GM19043 (cell line): ENCODE results near the gene NAT14.
"Not testable (repeated sequence)": the region's sequence is repeated elsewhere in the genome, so short reads cannot be mapped to it uniquely, and the experiment has no call there.

Experiments
- ATAC-seq: cut with Tn5 transposase; IDR thresholded peaks from one replicate; pipeline ENCODE4 v1.9.1; 2021; ENCODE audit warnings: low read depth; ENCODE audit not compliant: unreplicated experiment

NAT14 gene, protein sequence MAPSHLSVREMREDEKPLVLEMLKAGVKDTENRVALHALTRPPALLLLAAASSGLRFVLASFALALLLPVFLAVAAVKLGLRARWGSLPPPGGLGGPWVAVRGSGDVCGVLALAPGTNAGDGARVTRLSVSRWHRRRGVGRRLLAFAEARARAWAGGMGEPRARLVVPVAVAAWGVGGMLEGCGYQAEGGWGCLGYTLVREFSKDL

DNA sequence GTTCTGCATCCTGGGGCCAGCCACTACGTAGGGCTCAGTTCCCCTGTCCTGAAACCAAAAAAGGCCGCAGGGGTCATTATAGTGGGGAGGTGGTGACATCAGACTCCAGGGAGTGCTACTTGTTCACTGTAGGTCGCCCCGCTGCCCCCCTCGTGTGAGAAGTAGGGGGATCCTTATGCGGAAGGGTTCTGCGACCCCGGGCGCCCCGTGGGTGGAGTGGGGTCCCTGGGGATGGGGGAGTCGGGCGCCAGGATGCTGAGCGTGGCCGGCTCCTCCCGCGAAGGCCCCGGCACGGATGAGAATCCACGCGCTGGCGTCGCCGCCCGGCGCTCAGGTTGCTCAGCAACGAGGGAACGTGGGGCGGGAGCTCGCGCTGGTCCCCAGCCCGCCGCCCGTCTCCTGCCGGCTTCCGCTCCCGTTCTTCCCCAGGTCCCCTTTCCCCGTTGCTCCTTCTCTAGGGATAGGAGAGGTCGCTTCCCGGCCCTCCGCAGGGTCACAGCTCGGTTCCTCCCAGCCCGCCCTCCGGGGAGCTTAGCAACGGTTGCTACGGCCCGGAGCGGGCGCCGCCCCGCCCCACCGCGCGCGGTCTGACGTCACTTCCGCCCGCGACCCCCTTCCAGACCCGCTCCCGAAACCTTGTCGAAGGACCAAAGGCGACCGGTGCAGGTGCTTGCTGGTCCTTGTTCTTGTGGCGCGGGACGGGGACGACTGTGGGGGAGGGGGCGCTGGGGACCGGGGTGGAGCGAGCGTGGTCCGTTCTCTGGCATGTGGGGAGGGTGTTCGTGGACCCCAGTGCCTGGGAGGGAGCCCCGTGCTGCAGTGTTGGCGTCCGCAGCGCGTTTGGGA is at the start of gene NAT14:
Gene NAT14, plus strand, starts transcription at position 596 of the 846 bp plus-strand sequence. CDS start 521 bp downstream, outside the sequence.
- no peak for ATAC-seq

DNA sequence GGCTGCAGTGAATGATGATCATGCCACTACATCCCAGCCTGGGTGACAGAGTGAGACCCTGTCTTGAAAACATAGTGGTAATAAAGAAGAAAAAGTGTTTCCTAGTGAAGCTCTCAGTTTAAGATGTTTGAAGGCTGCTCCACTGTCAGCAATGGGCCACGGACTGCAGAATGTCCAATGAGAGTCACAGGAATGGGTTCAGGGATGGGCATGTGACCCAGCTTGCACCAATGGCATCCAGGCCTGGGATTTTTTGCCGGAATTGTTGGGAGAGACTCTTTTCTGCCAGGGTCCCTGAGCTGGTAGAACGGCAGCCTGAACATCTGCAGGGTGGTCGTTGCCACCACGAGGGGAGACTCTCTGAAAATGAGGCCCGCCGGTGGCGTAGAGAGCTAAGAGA is 48.1 kb upstream of the NAT14 start:
- ATAC-seq, result no peak

DNA sequence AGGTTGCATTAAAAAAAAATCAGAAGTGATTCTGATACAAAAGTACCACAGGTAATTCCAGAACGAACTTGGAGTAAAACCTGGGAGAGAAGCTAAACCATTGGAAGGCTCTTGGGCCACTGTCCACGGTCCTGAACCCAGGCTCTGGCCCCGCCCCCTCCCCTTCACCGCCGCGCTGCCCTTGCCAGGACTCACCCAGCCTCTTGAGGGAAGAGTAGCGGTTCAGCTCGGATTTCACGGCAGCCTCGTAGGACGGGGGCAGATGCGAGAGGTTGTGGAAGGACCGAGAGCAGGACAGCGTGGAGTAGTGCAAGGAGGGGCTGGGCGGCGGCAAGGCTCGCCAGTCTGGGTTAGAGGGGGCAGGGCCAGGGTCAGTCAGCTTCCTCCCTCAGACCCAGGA is 47.6 kb upstream of the NAT14 start:
- no peak for ATAC-seq

DNA sequence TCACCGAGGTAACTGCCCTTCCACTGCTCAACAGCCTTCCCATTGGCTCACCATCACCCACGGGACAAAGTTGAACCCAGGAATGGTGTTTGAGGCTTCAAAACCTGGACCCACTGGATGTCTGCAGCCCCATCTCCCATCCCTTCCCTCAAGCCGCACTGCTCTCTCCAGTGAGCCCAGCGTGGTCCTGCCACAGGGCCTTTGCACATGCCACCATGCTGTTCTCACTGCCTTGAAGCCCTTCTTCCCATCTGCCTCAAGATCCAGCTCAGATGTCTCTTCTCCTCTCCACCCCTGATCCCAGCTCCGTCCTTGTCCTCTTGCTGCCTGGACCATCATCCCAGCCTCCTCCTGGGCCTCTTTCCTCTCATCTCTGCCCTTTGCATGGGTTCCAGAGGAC is 45.9 kb upstream of the NAT14 start:
- no peak for ATAC-seq

DNA sequence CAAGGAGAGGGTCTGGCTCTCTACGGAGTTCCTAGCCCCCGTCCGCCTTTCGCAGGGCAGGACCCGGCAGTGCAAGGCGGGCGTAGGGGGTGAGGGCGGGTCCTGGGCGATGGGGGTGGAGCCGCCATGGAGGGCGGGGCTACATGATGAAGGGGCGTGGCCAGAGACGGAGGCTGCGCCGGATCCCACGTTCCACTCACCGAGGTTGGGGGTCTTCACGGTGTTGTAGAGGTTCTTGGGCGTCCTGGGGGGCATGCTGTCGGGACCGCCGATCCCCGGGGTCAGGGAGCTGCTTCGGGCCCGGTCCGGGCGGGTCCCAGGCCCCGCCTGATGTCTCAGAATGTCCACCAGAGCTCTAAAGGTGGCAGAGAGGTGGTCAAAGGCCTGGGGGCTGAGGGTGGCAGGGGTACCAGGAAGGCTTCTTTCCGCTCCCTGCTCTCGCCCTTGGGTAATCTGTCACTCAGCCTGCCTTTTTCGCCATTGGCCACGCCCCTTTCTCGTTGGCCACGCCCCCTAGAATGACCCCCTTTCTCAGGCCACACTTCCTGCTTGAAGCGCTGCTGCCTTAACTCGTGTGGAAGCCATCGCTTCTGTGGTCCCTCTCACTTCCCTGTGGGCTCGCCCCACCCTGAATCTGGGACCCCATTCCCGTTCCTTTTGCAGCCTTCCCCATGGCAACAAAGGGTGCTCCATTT is 44.4 kb upstream of the NAT14 start:
- no peak for ATAC-seq

DNA sequence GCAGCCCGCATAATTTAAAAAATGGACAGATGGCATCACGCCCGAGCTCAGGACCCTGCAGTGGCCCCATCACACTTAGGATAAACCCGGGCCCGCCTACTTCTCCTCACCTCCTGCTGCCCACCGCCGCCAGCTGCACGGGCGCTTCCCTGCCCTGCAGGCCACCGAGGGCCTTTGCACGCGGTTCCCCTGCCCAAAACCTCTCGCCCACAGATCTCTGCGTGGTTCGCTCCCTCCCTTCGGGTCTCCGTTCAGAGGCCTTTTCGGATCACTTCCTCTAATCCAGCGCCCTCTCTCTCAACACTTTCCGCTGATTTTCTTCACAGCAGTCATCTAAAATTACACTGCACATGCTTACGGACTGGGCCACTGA is 43.7 kb upstream of the NAT14 start:
- ATAC-seq, result no peak

DNA sequence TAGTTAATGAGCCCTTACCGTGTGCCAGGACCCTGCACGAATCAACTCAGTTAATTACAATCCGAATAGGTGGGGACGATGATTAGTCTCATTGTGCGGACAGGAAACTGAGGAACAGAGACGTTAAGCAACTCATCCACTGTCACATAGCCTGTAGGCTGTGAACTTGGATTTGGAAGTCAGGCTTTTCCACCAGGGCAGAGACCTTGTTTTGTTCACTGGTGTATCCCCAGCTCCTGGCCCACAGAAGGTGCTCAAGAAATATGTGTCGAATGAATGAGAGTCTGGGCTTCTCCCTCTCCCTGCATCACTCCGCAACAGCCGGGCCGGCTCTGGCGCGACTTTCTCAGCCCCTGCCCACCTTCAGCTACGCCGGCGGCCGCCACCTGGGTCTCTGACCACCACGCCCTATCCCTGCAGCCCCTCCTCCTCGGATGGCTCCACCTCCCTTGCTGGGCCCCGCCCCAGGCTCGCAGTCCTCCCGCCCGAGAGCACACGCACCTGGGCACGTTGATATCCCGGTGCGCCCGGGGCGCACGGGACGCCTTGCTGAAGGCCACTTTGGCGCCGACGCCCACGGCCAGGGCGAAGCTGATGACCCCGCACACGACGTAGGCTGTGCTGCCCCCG is 43.2 kb upstream of the NAT14 start:
- no peak for ATAC-seq

DNA sequence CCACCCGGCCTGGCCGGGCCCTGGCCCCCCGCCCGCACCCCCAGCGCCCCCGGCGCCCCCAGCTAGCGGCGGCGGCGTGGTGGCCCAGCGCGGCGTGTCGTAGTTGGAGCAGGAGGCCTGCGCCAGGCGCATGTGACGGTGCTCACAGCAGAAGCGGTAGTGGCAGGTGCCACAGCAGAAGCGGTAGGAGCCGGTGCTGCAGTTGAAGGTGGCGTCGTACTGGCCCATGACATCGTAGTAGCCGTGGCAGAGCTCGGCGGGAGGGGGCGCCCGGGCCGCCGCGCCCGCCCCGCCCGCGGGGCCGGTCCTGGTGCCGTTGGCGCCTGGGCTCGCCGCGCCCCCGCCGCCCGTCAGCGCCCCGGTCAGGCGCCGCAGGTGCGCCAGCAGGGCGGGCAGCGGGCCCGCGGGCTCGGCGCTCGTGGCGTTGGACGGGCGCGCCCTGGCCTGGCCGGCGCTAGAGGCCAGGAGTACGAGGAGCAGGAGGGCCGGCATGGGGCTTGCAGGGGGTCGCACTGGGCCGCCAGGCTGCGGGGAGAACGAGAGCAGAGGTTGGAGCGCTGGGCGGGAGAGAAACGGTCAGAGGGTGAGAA is 42.5 kb upstream of the NAT14 start:
- no peak for ATAC-seq

DNA sequence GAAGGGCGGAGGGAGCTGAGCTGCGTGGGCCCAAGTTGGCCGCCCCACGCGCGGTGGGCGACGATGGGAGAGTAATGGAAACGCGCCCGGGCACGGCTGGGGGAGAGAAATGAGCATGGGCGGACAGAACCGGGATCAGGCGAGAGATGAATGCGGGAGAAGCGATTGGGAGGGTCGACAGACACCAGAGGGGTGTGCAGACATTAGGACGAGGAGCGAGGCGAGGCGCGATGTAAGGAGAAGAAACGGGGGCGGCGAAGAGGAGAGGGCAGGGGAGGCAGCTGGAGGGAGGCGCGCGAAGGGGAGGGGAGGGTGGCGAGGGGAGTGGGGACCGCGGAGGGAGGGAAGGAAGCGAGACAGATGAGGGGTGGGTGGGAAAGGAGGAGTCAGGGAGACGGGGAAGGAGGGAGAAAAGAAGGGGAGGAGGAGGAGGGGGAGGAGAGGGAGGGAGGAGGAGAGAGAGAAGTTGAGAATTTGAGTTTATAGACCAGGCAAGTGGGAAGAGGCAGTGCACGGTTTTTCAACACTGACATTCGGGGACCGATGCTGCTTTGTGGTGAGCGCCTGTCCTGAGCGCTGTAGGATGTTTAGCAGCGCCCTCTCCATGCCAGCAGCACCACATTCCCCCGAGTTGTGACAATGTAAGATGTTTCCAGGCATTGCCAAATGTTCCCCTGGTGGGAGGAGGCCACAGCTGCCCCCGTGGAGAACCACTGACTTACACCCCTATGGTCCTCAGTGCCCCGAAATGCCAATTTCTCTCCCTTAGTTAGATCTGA is 41.8 kb upstream of the NAT14 start, which contains the start of gene SHISA7:
Gene SHISA7, minus strand, starts transcription at position 256 of the 779 bp plus-strand sequence. CDS start 437 bp downstream, outside the sequence.
- no peak for ATAC-seq

DNA sequence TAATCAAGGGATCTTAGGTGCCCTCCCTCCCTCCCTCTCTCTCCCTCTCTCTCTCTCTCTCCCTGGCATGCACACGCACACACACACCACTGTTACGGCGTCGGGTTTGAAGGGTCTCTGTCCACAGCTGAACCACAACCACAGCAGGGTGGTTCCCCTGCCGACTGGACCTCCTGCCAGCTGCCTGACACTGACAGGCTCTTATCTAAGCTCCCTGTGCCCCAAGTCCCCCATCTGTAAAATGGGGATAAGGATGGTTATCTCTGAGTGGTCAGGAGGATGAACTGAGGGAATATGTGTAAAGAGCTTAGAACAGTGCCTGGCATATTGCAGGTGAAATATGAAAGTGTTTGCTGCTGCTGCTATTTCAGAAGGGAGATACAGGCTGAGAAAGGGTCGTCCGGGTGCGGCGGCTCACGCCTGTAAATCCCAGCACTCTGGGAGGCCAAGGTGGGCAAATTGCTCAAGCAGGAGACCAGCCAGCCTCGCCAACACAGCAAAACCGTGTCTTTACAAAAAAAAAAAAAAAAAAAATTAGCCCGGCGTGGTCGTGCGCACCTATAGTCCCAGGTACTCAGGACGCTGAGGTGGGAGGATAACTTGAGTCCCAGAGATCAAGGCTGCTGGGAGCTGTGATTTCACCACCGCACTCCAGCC is 41.0 kb upstream of the NAT14 start:
- ATAC-seq, result no peak

DNA sequence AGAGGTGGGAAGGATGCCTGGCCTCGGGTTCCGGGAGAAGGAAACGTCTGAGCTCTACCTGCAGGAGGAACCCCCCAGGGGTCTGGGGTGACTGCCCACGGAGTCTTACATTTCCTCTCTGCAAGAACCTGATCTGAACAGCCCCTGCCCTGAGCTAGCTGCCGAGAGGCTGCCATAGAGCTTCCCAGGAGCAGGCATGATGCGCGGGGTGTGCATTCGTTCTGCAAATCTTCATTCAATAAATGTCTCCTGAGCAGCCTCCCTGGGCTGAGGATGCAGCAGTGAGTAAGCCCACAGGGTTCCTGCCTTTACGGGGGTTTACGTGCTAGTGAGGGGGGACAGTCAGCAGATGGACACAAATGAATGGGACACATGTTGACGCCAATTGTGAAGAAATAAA is 40.3 kb upstream of the NAT14 start:
- no peak for ATAC-seq

DNA sequence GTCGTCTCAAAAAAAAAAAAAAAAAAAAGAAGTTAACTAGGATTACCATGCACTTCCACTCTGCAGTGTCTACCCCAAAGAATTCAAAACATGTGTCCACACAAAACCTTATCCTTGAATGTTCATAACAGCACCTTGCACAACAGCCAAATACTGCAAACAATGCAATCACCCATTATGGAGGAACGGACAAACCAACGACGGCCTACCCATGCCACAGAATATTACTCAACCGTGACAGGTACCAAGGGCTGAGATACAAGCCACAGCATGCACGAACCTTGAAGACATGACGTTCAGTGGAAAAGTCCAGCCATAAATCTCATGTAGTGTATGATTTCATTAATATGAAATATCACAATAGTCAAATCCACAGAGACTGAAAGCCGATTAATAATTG is 38.9 kb upstream of the NAT14 start:
- ATAC-seq, result no peak

DNA sequence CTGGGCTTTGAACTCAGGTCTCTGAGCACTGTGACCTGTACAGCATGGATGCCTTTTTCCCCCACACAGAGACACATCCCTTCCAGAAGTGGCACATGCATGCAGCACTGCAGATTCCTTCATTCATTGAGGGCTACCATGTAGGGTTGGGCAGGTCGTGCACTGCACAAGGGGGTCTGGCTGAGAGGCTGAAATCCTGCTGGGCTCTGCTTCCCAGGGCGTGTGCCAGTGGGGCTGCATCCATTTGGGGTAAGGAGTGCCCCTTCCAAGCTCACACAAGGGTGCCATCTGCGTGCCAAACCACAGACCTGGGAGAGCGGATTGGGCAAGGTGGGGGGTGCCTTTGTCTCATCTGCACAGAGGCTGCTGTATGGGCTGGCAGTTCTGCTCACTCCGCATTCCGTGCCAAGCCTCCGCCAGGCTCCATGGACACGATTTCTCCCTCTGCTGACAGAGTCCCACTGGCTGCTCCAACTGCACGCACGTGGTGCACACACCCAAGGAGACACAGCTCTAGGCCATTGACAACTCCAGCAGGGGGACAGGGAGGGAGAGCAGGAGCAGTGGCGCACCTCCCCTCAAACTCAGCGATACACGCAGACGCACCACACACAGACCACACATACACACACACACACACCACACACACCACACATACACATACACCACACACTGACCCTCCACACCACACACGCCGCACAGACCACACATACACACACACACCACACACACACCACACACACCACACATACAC is 37.4 kb upstream of the NAT14 start:
- no peak for ATAC-seq

DNA sequence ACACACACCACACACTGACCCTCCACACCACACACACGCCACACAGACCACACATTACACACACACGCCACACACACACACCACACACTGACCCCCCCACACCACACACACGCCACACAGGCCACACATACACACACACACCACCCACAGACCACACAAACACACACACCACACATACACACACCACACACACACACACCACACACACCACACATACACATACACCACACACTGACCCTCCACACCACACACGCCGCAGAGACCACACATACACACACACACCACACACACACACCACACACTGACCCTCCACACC is 36.9 kb upstream of the NAT14 start:
- ATAC-seq, result not testable (repeated sequence)

DNA sequence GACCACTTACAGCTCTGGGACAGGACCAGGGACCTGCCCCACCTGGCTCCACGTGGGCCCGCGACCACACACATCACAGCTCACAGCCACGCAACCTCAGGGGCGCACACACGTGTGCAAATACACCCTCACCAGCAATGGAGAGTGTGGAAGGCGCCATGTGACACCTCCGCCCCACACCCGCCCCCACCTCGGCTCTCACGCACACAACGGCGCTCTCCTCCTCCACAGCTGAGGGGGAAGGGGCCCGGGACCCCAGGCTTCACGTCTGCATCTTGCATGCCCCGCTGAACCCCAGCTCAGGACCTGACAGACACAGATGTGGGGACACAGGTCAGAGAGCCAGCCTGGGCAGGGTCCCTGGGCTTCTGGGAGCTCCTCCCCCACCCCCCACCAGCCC is 35.5 kb upstream of the NAT14 start:
- no peak for ATAC-seq

DNA sequence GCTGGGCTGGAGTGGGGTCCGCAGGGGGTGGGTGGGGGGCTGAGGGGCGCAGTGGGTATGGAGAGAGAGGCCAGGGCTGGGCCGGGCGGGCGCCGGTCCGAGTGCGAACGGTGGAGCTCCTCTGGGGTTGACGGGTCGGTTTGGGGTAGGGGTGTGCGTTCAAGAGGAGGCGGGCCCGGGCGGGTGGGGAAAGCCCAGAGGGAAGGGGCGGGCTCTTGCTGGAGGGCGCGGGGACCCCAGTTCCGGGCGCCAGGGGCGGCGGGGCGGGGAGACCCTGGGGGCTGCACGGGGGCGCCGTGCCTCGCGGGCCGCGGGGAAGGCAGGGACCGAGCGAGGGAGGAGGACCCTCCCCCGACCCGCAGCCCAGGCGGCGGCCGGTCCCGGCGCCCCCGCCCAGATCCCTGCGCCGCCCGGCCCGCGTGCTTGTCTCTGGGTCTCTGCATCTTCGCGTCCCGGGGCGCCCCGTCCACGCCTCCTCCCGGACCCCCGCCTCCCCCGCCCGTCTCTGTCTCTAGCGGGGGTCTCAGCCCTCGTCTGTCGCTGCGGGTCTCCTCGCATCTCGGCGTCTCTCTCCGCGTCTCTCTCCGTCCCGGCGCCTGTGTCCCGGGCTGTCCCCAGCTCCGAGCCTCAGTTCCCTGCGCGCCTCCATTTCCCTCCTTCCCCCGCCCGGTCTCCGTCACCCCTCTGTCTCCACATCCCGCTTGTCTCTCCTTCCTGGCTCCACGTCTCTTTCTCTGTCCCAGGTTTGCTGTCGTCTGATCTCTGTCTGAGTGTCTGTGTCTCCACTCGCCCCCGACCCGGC is 33.6 kb upstream of the NAT14 start:
- no peak for ATAC-seq

DNA sequence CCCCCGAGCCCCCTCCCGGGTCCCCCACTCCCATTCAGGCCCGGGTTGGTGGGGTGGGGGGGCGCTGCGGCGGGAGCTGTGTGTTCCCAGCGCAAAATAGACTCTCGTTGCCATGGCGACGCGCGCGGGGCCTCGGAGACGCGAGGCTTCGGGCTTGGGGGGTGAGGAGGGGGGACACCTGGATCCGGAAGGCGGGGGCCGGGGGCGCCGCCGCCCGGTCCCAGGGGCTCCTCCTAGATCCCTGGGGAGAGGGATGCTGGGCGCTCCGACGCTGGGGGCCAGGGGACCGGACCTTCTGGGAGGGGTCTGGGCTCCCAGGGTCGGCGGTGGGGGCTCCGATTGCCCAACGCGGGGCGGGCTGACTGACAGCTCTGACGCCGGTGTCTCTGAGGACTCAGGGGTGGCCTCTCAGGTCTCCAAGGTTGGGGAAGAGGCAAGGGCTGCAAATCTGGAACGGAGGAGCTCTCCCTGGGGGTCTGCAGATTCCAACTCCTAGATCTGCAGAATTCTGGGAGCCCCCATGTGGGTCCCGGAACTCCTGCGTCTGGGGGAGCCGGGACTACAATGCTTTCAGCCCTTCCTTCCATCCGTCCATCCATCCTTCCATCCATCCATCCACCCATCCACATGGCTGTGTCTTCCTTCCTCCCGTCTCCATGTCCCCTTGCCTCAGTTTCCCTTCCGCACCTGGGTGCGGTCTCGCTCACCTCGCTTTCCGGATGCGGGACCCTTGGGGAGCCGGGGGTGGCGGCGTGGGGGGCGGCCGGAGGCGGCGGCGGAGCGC is 32.8 kb upstream of the NAT14 start:
- ATAC-seq, result no peak
